ENCODE results near the gene FMC1.
"Not testable (repeated sequence)": the region's sequence is repeated elsewhere in the genome, so short reads cannot be mapped to it uniquely, and the experiment has no call there.

The FMC1 gene

DNA sequence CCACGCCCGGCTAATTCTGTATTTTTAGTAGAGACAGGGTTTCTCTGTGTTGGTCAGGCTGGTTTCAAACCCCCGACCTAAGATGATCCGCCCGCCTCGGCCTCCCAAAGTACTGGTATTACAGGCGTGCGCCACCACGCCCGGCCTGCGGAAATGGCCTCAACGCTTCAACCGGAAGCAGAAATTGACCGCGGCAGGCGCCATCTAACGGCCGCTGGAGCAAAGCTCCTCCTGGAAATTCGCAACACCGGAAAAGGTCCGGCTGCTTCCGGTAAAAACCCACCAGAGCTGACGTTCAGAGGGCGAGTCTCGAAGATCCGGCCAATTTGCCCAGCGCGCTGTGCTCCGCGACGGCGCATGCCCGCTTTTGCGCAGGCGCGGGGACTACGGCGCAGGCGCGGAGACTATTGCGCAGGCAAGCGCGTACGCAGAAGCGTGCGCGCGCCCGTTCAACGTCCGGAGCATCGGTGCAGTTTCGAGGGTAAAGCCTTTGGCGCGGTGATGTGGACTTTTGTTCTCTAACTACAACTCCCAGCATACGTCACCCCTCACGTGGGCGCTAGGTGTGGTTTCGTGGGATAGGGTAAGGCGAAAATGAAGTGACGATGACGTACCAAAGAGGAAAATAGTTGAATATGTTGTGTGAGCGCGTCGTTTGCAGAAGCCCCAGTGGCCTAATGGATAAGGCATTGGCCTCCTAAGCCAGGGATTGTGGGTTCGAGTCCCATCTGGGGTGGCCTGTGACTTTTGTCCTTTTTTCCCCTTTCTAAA is 915 bp upstream of the FMC1 start:
- Histone ChIP-seq H3K27ac (ENCODE audit: low read depth, low read length) (peak overlapping the region; percentile 98), H3K4me1 (ENCODE audit: control insufficient read depth in 5 of 5, insufficient read depth in 5 of 5, low read length in 5 of 5) (peaks cover 9 to 17% (median 11%) of the 10 kb centered on the region in 5 donors), H3K9ac (ENCODE audit: low read length in 5 of 5) (peak overlapping the region; percentile 49 to 98 (median 96)), H3K27me3 (ENCODE audit: control insufficient read depth in 5 of 5, insufficient read depth in 4 of 5, low read length in 5 of 5) (no peaks in the 10 kb centered on the region), H3K4me3 (ENCODE audit: low read depth in 1 of 5, low read length in 5 of 5) (peak overlapping the region; percentile 76 to 99 (median 93)), H3K36me3 (ENCODE audit: control insufficient read depth in 5 of 5, insufficient read depth in 5 of 5, low read length in 5 of 5) (no peaks in the 10 kb centered on the region), H3K9me3 (ENCODE audit: control insufficient read depth in 5 of 5, low read length in 5 of 5) (peaks cover 0 to 5% (median 0%) of the 10 kb centered on the region in 5 donors)

DNA sequence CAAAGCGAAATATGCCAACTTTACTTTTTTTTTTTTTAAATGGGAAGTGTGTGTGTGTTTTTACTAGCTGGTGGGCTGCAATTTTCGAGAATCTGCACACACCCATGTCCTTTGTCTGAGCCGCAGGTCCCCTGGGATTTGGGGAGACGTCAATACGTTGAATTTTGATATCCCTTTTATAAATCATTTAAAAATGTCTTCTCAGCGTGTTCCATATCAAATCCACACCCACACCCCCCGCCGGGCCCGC is 404 bp upstream of the FMC1 start:
- H3K4me3 ChIP-seq (ENCODE audit: low read depth in 1 of 5, low read length in 5 of 5), result peak overlapping the region; percentile 76 to 99 (median 93)
- peaks cover 0 to 5% (median 0%) of the 10 kb centered on the region in 5 donors for H3K9me3 ChIP-seq (ENCODE audit: control insufficient read depth in 5 of 5, low read length in 5 of 5)

DNA sequence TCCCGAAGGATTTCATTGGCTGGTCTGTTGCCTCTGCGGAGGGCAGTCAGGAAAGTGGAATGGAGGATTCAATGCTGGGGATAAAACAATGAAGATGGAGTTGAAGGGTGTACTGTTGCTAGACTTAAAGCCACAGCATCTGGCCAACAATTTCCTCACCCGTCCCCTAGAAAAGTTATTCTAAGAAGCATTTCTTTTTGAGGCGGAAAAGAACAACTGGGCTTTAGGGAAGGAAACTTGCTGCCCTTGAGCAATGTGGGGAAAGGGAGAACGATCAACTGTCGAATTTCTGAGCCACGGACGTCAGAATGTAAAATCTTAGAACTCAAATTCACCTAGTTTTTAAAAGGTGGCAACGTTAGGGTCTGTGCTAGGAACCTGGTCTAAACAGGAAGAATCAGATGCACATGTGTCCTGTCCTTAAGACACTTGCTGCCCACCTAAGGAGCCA is 664 bp downstream of the FMC1 start:
- Histone ChIP-seq H3K36me3 (ENCODE audit: control insufficient read depth in 5 of 5, insufficient read depth in 5 of 5, low read length in 5 of 5) (peaks cover 5 to 10% (median 9%) of the 10 kb centered on the region in 5 donors), H3K27ac (ENCODE audit: low read depth, low read length) (peak overlapping the region; percentile 98), H3K4me3 (ENCODE audit: low read depth in 1 of 5, low read length in 5 of 5) (peak overlapping the region; percentile 76 to 99 (median 93)), H3K9ac (ENCODE audit: low read length in 5 of 5) (peak overlapping the region; percentile 29 to 98 (median 96)), H3K4me1 (ENCODE audit: control insufficient read depth in 5 of 5, insufficient read depth in 5 of 5, low read length in 5 of 5) (peaks cover 9 to 17% (median 11%) of the 10 kb centered on the region in 5 donors), H3K9me3 (ENCODE audit: control insufficient read depth in 5 of 5, low read length in 5 of 5) (peaks cover 0 to 5% (median 0%) of the 10 kb centered on the region in 5 donors), H3K27me3 (ENCODE audit: control insufficient read depth in 5 of 5, insufficient read depth in 4 of 5, low read length in 5 of 5) (no peaks in the 10 kb centered on the region)

More for the DNA sequence above, 404 bp upstream of the FMC1 start:
- peaks cover 9 to 17% (median 11%) of the 10 kb centered on the region in 5 donors for H3K4me1 ChIP-seq (ENCODE audit: control insufficient read depth in 5 of 5, insufficient read depth in 5 of 5, low read length in 5 of 5)
- peak overlapping the region; percentile 98 for H3K27ac ChIP-seq (ENCODE audit: low read depth, low read length)
- H3K36me3 ChIP-seq (ENCODE audit: control insufficient read depth in 5 of 5, insufficient read depth in 5 of 5, low read length in 5 of 5), result peaks cover 0 to 3% (median 2%) of the 10 kb centered on the region in 5 donors
- no peaks in the 10 kb centered on the region for H3K27me3 ChIP-seq (ENCODE audit: control insufficient read depth in 5 of 5, insufficient read depth in 4 of 5, low read length in 5 of 5)
- peak overlapping the region; percentile 49 to 98 (median 96) for H3K9ac ChIP-seq (ENCODE audit: low read length in 5 of 5)

DNA sequence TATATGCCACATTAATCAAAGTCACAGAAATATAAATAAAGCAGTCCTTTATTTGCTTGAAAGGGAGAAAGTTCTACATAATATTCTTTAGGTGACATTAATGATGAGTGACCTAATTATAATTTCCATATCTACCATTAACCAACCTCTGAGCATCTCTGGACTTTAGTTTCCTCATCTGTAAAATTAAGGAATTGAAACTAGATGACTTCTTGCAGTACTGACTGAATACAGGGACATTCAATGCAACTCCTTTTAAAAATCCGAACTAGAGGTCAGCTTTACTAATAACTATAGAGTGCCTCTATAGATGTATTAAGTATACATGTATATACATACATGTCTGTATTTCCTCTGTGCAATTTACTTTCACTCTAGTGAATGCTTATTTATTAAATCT is 3.9 kb downstream of the FMC1 start:
- H3K9me3 ChIP-seq (ENCODE audit: control insufficient read depth in 5 of 5, low read length in 5 of 5), result no peaks in the 10 kb centered on the region
- H3K27ac ChIP-seq (ENCODE audit: low read depth, low read length), result no peak overlapping the region
- H3K4me1 ChIP-seq (ENCODE audit: control insufficient read depth in 5 of 5, insufficient read depth in 5 of 5, low read length in 5 of 5), result peaks cover 9 to 17% (median 11%) of the 10 kb centered on the region in 5 donors
- H3K9ac ChIP-seq (ENCODE audit: low read length in 5 of 5), result no peak overlapping the region
- H3K36me3 ChIP-seq (ENCODE audit: control insufficient read depth in 5 of 5, insufficient read depth in 5 of 5, low read length in 5 of 5), result peaks cover 8 to 22% (median 10%) of the 10 kb centered on the region in 5 donors
- no peak overlapping the region for H3K4me3 ChIP-seq (ENCODE audit: low read depth in 1 of 5, low read length in 5 of 5)
- no peaks in the 10 kb centered on the region for H3K27me3 ChIP-seq (ENCODE audit: control insufficient read depth in 5 of 5, insufficient read depth in 4 of 5, low read length in 5 of 5)

DNA sequence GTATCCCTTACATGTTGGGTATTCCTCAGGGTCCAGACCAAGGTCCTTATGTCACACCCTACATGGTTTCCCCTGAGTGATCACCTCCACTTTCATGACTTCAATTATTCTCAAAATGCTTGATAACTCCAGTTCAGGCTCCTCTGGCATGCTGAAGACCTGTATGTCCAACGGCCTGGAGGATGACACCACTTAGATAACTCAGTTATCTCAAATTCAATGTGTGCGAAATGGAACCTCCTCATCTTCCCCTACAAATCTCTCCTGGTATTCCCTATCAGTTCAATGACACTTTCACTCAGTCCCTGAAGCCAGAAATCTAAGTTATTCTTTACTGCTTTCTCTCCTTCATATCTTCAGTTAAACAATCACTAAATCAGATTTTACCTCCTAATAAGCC is 9.9 kb downstream of the FMC1 start:
- H3K9ac ChIP-seq (ENCODE audit: low read length in 5 of 5), result no peak overlapping the region
- H3K9me3 ChIP-seq (ENCODE audit: control insufficient read depth in 5 of 5, low read length in 5 of 5), result no peaks in the 10 kb centered on the region
- no peak overlapping the region for H3K27ac ChIP-seq (ENCODE audit: low read depth, low read length)
- peaks cover 8 to 30% (median 14%) of the 10 kb centered on the region in 5 donors for H3K36me3 ChIP-seq (ENCODE audit: control insufficient read depth in 5 of 5, insufficient read depth in 5 of 5, low read length in 5 of 5)
- H3K4me1 ChIP-seq (ENCODE audit: control insufficient read depth in 5 of 5, insufficient read depth in 5 of 5, low read length in 5 of 5), result peaks cover 0 to 8% (median 0%) of the 10 kb centered on the region in 5 donors
- no peaks in the 10 kb centered on the region for H3K27me3 ChIP-seq (ENCODE audit: control insufficient read depth in 5 of 5, insufficient read depth in 4 of 5, low read length in 5 of 5)
- no peak overlapping the region for H3K4me3 ChIP-seq (ENCODE audit: low read depth in 1 of 5, low read length in 5 of 5)

DNA sequence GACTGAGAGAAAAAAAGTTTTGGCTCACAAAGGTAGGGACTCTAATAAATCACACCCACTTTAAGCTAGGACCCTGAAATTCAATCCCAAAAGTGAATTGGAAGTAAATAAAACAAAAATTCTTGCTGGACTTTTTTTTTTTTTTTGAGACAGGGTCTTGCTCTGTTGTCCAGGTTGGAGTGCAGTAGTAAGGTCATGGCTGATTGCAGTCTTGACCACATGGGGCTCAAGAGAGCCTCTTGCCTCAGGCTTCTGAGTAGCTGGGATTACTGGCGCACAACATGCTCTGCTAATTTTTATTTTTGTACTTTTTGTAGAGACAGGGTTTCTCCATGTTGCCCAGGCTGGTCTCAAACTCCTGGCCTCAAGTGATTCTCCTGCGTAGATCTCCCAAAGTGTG is 13.6 kb downstream of the FMC1 start:
- Histone ChIP-seq H3K9ac (ENCODE audit: low read length in 5 of 5) (no peak overlapping the region), H3K4me3 (ENCODE audit: low read depth in 1 of 5, low read length in 5 of 5) (no peak overlapping the region), H3K27ac (ENCODE audit: low read depth, low read length) (no peak overlapping the region), H3K4me1 (ENCODE audit: control insufficient read depth in 5 of 5, insufficient read depth in 5 of 5, low read length in 5 of 5) (peaks cover 0 to 19% (median 4%) of the 10 kb centered on the region in 5 donors), H3K9me3 (ENCODE audit: control insufficient read depth in 5 of 5, low read length in 5 of 5) (no peaks in the 10 kb centered on the region), H3K27me3 (ENCODE audit: control insufficient read depth in 5 of 5, insufficient read depth in 4 of 5, low read length in 5 of 5) (no peaks in the 10 kb centered on the region), H3K36me3 (ENCODE audit: control insufficient read depth in 5 of 5, insufficient read depth in 5 of 5, low read length in 5 of 5) (peaks cover 0 to 11% (median 4%) of the 10 kb centered on the region in 5 donors)

DNA sequence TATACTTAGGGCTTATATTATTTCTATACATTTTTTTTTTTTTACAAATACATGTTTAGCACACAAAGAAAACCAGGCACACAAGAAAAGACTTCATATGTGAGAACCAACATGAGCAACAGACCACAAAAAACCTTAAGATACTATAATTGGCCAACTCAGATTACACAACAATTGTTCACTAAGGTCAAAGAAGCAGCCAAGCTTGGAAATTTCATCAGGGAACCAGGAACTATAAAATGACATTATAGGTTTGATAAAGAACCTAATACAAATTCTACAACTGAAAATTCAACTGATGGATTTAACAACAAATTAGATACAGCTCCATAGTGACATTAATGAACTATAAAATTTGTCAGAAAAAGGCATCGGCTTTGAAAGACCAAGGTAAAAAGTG is 14.2 kb downstream of the FMC1 start:
- Histone ChIP-seq H3K27me3 (ENCODE audit: control insufficient read depth in 5 of 5, insufficient read depth in 4 of 5, low read length in 5 of 5) (no peaks in the 10 kb centered on the region), H3K9me3 (ENCODE audit: control insufficient read depth in 5 of 5, low read length in 5 of 5) (no peaks in the 10 kb centered on the region), H3K4me1 (ENCODE audit: control insufficient read depth in 5 of 5, insufficient read depth in 5 of 5, low read length in 5 of 5) (peaks cover 0 to 19% (median 4%) of the 10 kb centered on the region in 5 donors), H3K4me3 (ENCODE audit: low read depth in 1 of 5, low read length in 5 of 5) (no peak overlapping the region), H3K36me3 (ENCODE audit: control insufficient read depth in 5 of 5, insufficient read depth in 5 of 5, low read length in 5 of 5) (peaks cover 0 to 9% (median 4%) of the 10 kb centered on the region in 5 donors), H3K9ac (ENCODE audit: low read length in 5 of 5) (no peak overlapping the region), H3K27ac (ENCODE audit: low read depth, low read length) (no peak overlapping the region)

DNA sequence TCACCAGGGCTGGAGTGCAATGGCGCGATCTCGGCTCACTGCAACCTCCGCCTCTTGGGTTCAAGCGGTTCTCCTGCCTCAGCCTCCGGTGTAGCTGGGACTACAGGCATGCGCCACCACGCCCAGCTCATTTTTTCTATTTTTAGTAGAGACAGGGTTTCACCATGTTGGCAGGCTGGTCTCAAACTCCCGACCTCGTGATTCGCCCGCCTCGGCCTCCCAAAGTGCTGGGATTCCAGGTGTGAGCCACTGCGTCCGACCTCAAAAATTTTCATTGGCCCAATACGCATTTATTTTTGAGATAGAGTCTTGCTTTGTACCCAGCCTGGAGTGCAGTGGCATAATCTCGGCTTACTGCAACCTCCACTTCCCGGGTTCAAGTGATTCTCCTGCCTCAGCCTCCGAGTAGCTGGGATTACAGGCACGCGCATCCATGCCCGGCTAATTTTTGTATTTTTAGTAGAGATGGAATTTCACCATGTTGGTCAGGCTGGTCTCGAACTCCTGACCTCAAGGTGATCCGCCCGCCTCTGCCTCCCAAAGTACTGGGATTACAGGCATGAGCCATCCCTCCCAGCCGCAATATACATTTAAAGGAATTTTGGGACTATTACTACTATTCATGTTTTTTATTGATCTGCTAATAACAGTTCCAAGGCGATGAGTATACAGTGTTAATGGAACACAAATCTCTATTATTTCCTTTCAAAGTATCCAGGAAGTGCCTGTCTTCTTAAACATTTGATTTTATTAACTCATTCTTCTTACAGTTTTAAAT is 16.8 kb downstream of the FMC1 start:
- H3K36me3 ChIP-seq (ENCODE audit: control insufficient read depth in 5 of 5, insufficient read depth in 5 of 5, low read length in 5 of 5); H3K27me3 ChIP-seq (ENCODE audit: control insufficient read depth in 5 of 5, insufficient read depth in 4 of 5, low read length in 5 of 5); H3K9me3 ChIP-seq (ENCODE audit: control insufficient read depth in 5 of 5, low read length in 5 of 5): not testable (repeated sequence)
- Histone ChIP-seq H3K9ac (ENCODE audit: low read length in 5 of 5) (peak overlapping the region in 3 of 5 donors; percentile 97 to 99 (median 99)), H3K4me3 (ENCODE audit: low read depth in 1 of 5, low read length in 5 of 5) (peak overlapping the region; percentile 83 to 99 (median 97)), H3K4me1 (ENCODE audit: control insufficient read depth in 5 of 5, insufficient read depth in 5 of 5, low read length in 5 of 5) (peaks cover 0 to 45% (median 23%) of the 10 kb centered on the region in 5 donors), H3K27ac (ENCODE audit: low read depth, low read length) (peak overlapping the region; percentile 94)

DNA sequence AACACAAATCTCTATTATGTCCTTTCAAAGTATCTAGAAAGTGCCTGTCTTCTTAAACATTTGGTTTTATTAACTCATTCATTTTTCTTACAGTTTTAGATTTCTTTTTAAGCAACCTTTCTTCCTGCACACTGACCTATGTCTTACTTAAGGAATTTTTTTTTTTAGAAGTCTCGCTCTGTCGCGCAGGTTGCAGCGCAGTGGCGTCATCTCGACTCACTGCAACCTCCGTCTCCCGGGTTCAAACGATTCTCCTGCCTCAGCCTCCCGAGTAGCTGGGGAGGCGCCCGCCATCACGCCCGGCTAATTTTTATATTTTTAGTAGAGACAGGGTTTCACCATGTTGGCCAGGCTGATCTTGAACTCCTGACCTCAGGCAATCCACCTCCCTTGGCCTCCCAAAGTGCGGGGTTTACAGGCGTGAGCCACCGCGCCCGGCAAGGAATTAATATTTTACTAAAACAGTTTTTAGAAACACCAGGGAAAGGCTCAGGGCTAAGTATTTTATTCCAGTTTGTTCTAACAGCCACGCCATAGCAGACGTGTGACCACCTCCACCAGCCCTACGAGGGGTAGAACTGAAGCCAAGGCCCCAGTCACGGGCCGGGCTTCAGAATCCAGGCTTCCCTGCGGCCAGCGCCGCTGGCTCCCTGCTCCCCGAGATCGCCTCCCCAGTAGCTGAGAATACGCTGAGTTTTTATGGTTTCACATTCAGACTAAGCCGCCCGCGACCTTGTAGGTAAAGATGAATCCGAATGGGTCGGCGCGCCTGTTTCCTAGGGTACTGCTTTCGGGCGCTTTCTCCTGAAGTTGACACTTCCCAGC is 17.6 kb downstream of the FMC1 start:
- peak overlapping the region; percentile 83 to 99 (median 97) for H3K4me3 ChIP-seq (ENCODE audit: low read depth in 1 of 5, low read length in 5 of 5)
- H3K36me3 ChIP-seq (ENCODE audit: control insufficient read depth in 5 of 5, insufficient read depth in 5 of 5, low read length in 5 of 5), result peaks cover 0 to 3% (median 0%) of the 10 kb centered on the region in 5 donors
- no peaks in the 10 kb centered on the region for H3K27me3 ChIP-seq (ENCODE audit: control insufficient read depth in 5 of 5, insufficient read depth in 4 of 5, low read length in 5 of 5)
- H3K27ac ChIP-seq (ENCODE audit: low read depth, low read length), result peak overlapping the region; percentile 94
- peak overlapping the region; percentile 84 to 99 (median 98) for H3K9ac ChIP-seq (ENCODE audit: low read length in 5 of 5)
- H3K4me1 ChIP-seq (ENCODE audit: control insufficient read depth in 5 of 5, insufficient read depth in 5 of 5, low read length in 5 of 5), result peaks cover 0 to 50% (median 26%) of the 10 kb centered on the region in 5 donors
- no peaks in the 10 kb centered on the region for H3K9me3 ChIP-seq (ENCODE audit: control insufficient read depth in 5 of 5, low read length in 5 of 5)

Measured in subcutaneous abdominal adipose tissue (tissue), 5 donors.